Esophagus muscularis mucosa (tissue), 4 donors: ENCODE results near the gene CSNK2A2.

ENCODE experiments used
- EP300 ChIP-seq: sonication (generic); formaldehyde crosslinking; IDR thresholded peaks from one replicate; pipeline ENCODE4 v1.6.1; 2017; ENCODE audit warnings: antibody characterized with exemption
- POLR2A ChIP-seq: fragments of 450-650 bp; IDR thresholded peaks from one replicate; pipeline ENCODE4 v1.6.1; 2017; ENCODE audit warnings: antibody characterized with exemption, moderate library complexity, mild to moderate bottlenecking, low read depth
- POLR2AphosphoS5 ChIP-seq, 2 donors: sonication (generic); formaldehyde crosslinking; IDR thresholded peaks; one replicate each; pipeline ENCODE4 v1.6.1; 2017; ENCODE audit warnings: antibody characterized with exemption in 2 of 2
- TF ChIP-seq, protein P1 (sequence below), 3 experiments: fragments of 200-600 bp in 2 of 3; fragments of 450-650 bp in 1 of 3; sonication (generic) in 2 of 3; IDR thresholded peaks; one replicate each; pipeline ENCODE4 v1.5.1; 2017 to 2019; ENCODE audit warnings: antibody characterized with exemption in 3 of 3, mild to moderate bottlenecking in 2 of 3, moderate library complexity in 1 of 3

DNA sequence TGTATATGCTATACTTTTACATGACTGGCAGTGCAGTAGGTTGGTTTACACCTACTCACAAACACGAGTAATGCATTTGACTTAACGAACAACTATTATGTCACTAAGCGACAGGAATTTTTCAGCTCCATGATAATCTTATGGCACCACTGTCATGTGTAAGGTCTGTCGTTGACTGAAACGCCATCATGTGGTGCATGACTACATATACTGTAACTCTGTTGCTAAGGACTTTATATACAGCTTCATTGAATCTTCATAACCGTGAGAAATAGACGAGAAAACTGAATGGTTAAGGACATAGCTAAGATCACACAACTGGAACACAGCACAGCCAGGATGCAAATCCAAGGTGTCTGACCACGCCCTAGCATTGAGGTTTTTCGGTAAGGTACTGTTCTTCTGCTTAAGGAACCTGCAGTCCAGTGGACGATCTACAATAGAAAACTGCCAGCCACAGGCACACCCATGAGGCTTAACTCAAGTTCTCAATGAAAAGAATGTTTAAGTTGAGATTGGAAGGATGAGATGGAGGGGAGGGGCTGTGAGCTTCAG, 72.0 kb downstream of the CSNK2A2 start:
- TF ChIP-seq, protein P1, sequence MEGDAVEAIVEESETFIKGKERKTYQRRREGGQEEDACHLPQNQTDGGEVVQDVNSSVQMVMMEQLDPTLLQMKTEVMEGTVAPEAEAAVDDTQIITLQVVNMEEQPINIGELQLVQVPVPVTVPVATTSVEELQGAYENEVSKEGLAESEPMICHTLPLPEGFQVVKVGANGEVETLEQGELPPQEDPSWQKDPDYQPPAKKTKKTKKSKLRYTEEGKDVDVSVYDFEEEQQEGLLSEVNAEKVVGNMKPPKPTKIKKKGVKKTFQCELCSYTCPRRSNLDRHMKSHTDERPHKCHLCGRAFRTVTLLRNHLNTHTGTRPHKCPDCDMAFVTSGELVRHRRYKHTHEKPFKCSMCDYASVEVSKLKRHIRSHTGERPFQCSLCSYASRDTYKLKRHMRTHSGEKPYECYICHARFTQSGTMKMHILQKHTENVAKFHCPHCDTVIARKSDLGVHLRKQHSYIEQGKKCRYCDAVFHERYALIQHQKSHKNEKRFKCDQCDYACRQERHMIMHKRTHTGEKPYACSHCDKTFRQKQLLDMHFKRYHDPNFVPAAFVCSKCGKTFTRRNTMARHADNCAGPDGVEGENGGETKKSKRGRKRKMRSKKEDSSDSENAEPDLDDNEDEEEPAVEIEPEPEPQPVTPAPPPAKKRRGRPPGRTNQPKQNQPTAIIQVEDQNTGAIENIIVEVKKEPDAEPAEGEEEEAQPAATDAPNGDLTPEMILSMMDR (IDR thresholded peaks at IDR 0.05) = no peak
- TF ChIP-seq POLR2AphosphoS5 (IDR thresholded peaks at IDR 0.05) = no peak
- no peak for TF ChIP-seq EP300
- TF ChIP-seq POLR2A = no peak
